IMR-90 (cell line): ENCODE results near the gene URM1. TPM values are rescaled to one million over a fixed set of nuclear protein-coding genes. Genes with fewer than 3 reads are reported as not detected.

ENCODE experiments used
- ATAC-seq: fragments of 200-7000 bp; cut with Tn5 transposase; 2 replicates; pipeline ENCODE4 v1.9.1; 2020; ENCODE audit warnings: low read depth, mild to moderate bottlenecking, moderate library complexity
- BruUV-seq: library from RNA; stranded (reverse); fragments of 400-500 nt; replicated peaks from 2 replicates; lab custom pipeline; 2021; lab: Mats Ljungman, UMichigan
- CTCF ChIA-PET: fragments of 300-600 bp; formaldehyde crosslinking; extraction: SDS; loops from one replicate; lab custom pipeline; 2021; ENCODE audit warnings: antibody characterized with exemption; lab: Yijun Ruan, JAX
- POLR2A ChIA-PET: fragments of 300-600 bp; sonication (Branson Sonifier 250); formaldehyde crosslinking; loops from one replicate; lab custom pipeline; 2022; ENCODE audit warnings: antibody characterized with exemption; ENCODE audit not compliant: unreplicated experiment; lab: Charles Lee
- DNase-seq: peaks from one replicate; pipeline ENCODE4 v3.0.0; 2013
- H2AFZ ChIP-seq: replicated peaks from 2 replicates; pipeline ENCODE3; 2013; ENCODE audit warnings: low read length, mild to moderate bottlenecking; ENCODE audit not compliant: poor library complexity
- H2AK5ac ChIP-seq: 2 replicates; pipeline ENCODE4 v1.6.1; 2013; ENCODE audit warnings: low read depth, low read length, inconsistent platforms
- H2AK9ac ChIP-seq: replicated peaks from 2 replicates; pipeline ENCODE3; 2013; ENCODE audit warnings: mild to moderate bottlenecking, low read depth, low read length, moderate library complexity; ENCODE audit not compliant: poor library complexity
- H2BK120ac ChIP-seq: 2 replicates; pipeline ENCODE4 v1.6.1; 2013; ENCODE audit warnings: low read depth, low read length, inconsistent platforms
- H2BK15ac ChIP-seq: 3 replicates; pipeline ENCODE4 v1.6.1; 2013; ENCODE audit warnings: low read depth, low read length, inconsistent platforms
- H2BK20ac ChIP-seq: 2 replicates; pipeline ENCODE4 v1.6.1; 2013; ENCODE audit warnings: low read depth, mild to moderate bottlenecking, inconsistent platforms, low read length, moderate library complexity
- H2BK5ac ChIP-seq: 2 replicates; pipeline ENCODE4 v1.6.1; 2013; ENCODE audit warnings: mild to moderate bottlenecking, low read depth, low read length, inconsistent platforms; ENCODE audit not compliant: poor library complexity, severe bottlenecking
- H3K14ac ChIP-seq: replicated peaks from 2 replicates; pipeline ENCODE4 v1.6.1; 2013; ENCODE audit warnings: low read depth, low read length, inconsistent platforms
- H3K18ac ChIP-seq: 2 replicates; pipeline ENCODE4 v1.6.1; 2013; ENCODE audit warnings: low read depth, low read length, control low read depth
- H3K23ac ChIP-seq: 2 replicates; pipeline ENCODE4 v1.6.1; 2013; ENCODE audit warnings: low read depth, low read length, inconsistent platforms
- H3K27ac ChIP-seq: 2 replicates; pipeline ENCODE4 v1.5.1; 2013; ENCODE audit warnings: mild to moderate bottlenecking, control low read depth, low read length; ENCODE audit not compliant: insufficient read depth
- H3K27me3 ChIP-seq: 2 replicates; pipeline ENCODE4 v1.6.1; 2013; ENCODE audit warnings: low read length; ENCODE audit not compliant: control insufficient read depth, insufficient read depth
- H3K36me3 ChIP-seq: 2 replicates; pipeline ENCODE4 v1.6.1; 2013; ENCODE audit warnings: low read length, mixed read lengths; ENCODE audit not compliant: control insufficient read depth, insufficient read depth
- H3K4ac ChIP-seq: 2 replicates; pipeline ENCODE4 v1.6.1; 2013; ENCODE audit warnings: low read depth, low read length, inconsistent platforms
- H3K4me1 ChIP-seq: 2 replicates; pipeline ENCODE4 v1.6.1; 2013; ENCODE audit warnings: low read length, mixed read lengths; ENCODE audit not compliant: control insufficient read depth, insufficient read depth
- H3K4me2 ChIP-seq: 2 replicates; pipeline ENCODE4 v1.6.1; 2013; ENCODE audit warnings: low read depth, mild to moderate bottlenecking, control low read depth, low read length, moderate library complexity
- H3K4me3 ChIP-seq: 2 replicates; pipeline ENCODE4 v1.5.1; 2013; ENCODE audit warnings: low read depth, mild to moderate bottlenecking, control low read depth, low read length, moderate library complexity; ENCODE audit not compliant: insufficient read depth
- H3K56ac ChIP-seq: 2 replicates; pipeline ENCODE4 v1.6.1; 2013; ENCODE audit warnings: low read length, inconsistent platforms; ENCODE audit not compliant: insufficient read depth; ENCODE audit errors: extremely low read depth
- H3K79me1 ChIP-seq, 2 experiments: 2 replicates each; pipeline ENCODE4 v1.6.1; 2013; ENCODE audit warnings: low read length in 2 of 2, inconsistent platforms in 1 of 2, low read depth in 1 of 2
- H3K9ac ChIP-seq: 2 replicates; pipeline ENCODE4 v1.6.1; 2013; ENCODE audit warnings: low read depth, low read length, control low read depth
- H3K9me1 ChIP-seq: 2 replicates; pipeline ENCODE4 v1.6.1; 2013; ENCODE audit warnings: low read length, inconsistent platforms; ENCODE audit not compliant: insufficient read depth
- H3K9me3 ChIP-seq: 2 replicates; pipeline ENCODE4 v1.6.1; 2013; ENCODE audit warnings: low read length; ENCODE audit not compliant: control insufficient read depth, insufficient read depth
- H4K20me1 ChIP-seq: 2 replicates; pipeline ENCODE4 v1.6.1; 2013; ENCODE audit warnings: low read length, inconsistent platforms; ENCODE audit not compliant: insufficient read depth
- H4K5ac ChIP-seq: 2 replicates; pipeline ENCODE4 v1.6.1; 2013; ENCODE audit warnings: mild to moderate bottlenecking, low read depth, low read length, control low read depth
- H4K8ac ChIP-seq, 2 experiments: 2 replicates each; pipeline ENCODE4 v1.6.1; 2013; ENCODE audit warnings: low read depth in 2 of 2, low read length in 2 of 2, control low read depth in 1 of 2, inconsistent platforms in 1 of 2
- H4K91ac ChIP-seq: 2 replicates; pipeline ENCODE4 v1.6.1; 2013; ENCODE audit warnings: low read depth, low read length, inconsistent platforms; ENCODE audit not compliant: insufficient read depth
- ELK1 ChIP-seq: fragments of 150-350 bp; IDR thresholded peaks from 2 replicates; pipeline ENCODE4 v1.6.1; 2016; ENCODE audit warnings: low read depth, mild to moderate bottlenecking, low read length, moderate library complexity, borderline replicate concordance
- NFE2L2 ChIP-seq: fragments of 150-350 bp; IDR thresholded peaks from 2 replicates; pipeline ENCODE4 v1.6.1; 2016; ENCODE audit warnings: low read depth, mild to moderate bottlenecking, low read length
- RFX5 ChIP-seq: IDR thresholded peaks from 2 replicates; pipeline ENCODE4 v1.8.0; 2012; ENCODE audit warnings: low read depth, mild to moderate bottlenecking, low read length, moderate library complexity
- WGBS, 2 experiments: methylation state at CpG; one replicate each; pipeline versions ENCODE4 v1.1.5 to v1.1.7; 2013; ENCODE audit warnings: missing lambda C conversion rate in 2 of 2; ENCODE audit not compliant: insufficient read length in 1 of 2; ENCODE audit errors: extremely low coverage in 2 of 2; 5-methylcytosine and 5-hydroxymethylcytosine counted together
- dilution Hi-C: fragments of 300-500 bp; cut with HindIII; formaldehyde crosslinking; loops from one replicate; pipeline ENCODE4 v1.14.3; 2018; ENCODE audit warnings: low sequenced_read_pairs; ENCODE audit not compliant: unreplicated experiment
- in situ Hi-C: fragments of 300-500 bp; cut with MboI; formaldehyde crosslinking; loops from 3 replicates; pipeline ENCODE4 v1.14.3; 2019; ENCODE audit warnings: low sequenced_read_pairs, inconsistent platforms, mixed read lengths
- intact Hi-C: fragments of 100-400 bp; cut with micrococcal nuclease; formaldehyde crosslinking; loops from 2 replicates; pipeline ENCODE4 v1.10.0; 2022
- polyA plus RNA-seq, 3 experiments: library from polyadenylated mRNA; depleted of rRNA; stranded (reverse); fragments of >200 nt; gene quantifications; 2 replicates each; pipeline ENCODE4 v1.2.3, GENCODE V29; 2012; ENCODE audit warnings: low replicate concordance in 1 of 3
- total RNA-seq: library from RNA; depleted of rRNA; stranded (reverse); fragments of >200 nt; gene quantifications from 2 replicates; pipeline ENCODE4 v1.2.3, GENCODE V29; 2012

Gene URM1
- total and polyA plus RNA-seq, 2 of the 4 experiments (the other 2 are of a cell fraction) = 33.2 to 66.9 TPM

GRCh38 chr9:128365525-128365924 is 5.6 kb upstream of the URM1 start:
- Histone ChIP-seq H2AK5ac (no peak overlapping the region), H3K56ac (no peak overlapping the region), H3K9ac (peak overlapping the region; percentile 27; the same call in 1 of the 2 replicates), H2AK9ac (peak overlapping the region; percentile 74), H3K27me3 (no peaks in the 10 kb centered on the region), H4K5ac (peak overlapping the region; percentile 95), H4K8ac (peak overlapping the region; percentile 84 to 99; a peak in 3 of 4 replicates), H3K79me1 (peaks cover 0 to 13% of the 10 kb centered on the region in 2 experiments; a peak in 2 of 4 replicates), H3K23ac (0 out of 2 replicates have a peak overlapping the region, but pooled peaks have one; percentile 24), H4K91ac (no peak overlapping the region), H2BK5ac (no peak overlapping the region), H3K4me3 (no peak overlapping the region), H4K20me1 (no peaks in the 10 kb centered on the region), H3K36me3 (no peaks in the 10 kb centered on the region), H2BK120ac (no peak overlapping the region), H3K4me2 (no peak overlapping the region), H2BK20ac (no peak overlapping the region), H3K9me1 (no peaks in the 10 kb centered on the region), H3K18ac (no peak overlapping the region), H3K27ac (no peak overlapping the region), H2BK15ac (no peak overlapping the region), H3K4me1 (peaks cover 13% of the 10 kb centered on the region; the same call in 1 of the 2 replicates), H3K14ac (no peak overlapping the region), H2AFZ (peak overlapping the region; percentile 91), H3K4ac (peak overlapping the region; percentile 7; the same call in 1 of the 2 replicates), H3K9me3 (no peaks in the 10 kb centered on the region)
- ATAC-seq (no peak), DNase-seq (no peak)
- intact Hi-C loops = no loop called here
- in situ Hi-C loops = no loop called here
- 100% methylated on average over 1 of the region's 4 CpGs; no CpG with 5 or more reads in 1 of the 2 experiments for WGBS, 2 experiments
- dilution Hi-C loops = no loop called here
- POLR2A ChIA-PET = no interaction called here
- TF ChIP-seq NFE2L2 (no peak), ELK1 (no peak), RFX5 (no peak)
- BruUV-seq = no TSS peak
- CTCF ChIA-PET = no interaction called here
